ENCODE results near the gene SLC7A4.

The SLC7A4 gene

GRCh38 chr22:21028277-21029251, 3.8 kb downstream of the SLC7A4 start:
- DNase-seq, result no peak
- peaks cover 22% of the 10 kb centered on the region for H3K27me3 ChIP-seq (replicated peaks)
- no peaks in the 10 kb centered on the region for H3K36me3 ChIP-seq (replicated peaks)
- H3K27ac ChIP-seq, result no peak overlapping the region
- no peak for TF ChIP-seq CTCF (IDR thresholded peaks at IDR 0.05; ENCODE audit: low read depth, low read length, missing control alignments)
- in situ Hi-C loops (cut with HindIII; ENCODE audit: low pct_ligation_motif_present, low sequenced_read_pairs), result no loop called here
- H3K4me3 ChIP-seq (ENCODE audit: low read depth, low read length), result no peak overlapping the region

- H3K27ac ChIP-seq, result no peak overlapping the region
- H3K36me3 ChIP-seq (replicated peaks), result no peaks in the 10 kb centered on the region
- TF ChIP-seq CTCF (IDR thresholded peaks at IDR 0.05; ENCODE audit: low read depth, low read length, missing control alignments), result no peak
- in situ Hi-C loops (cut with HindIII; ENCODE audit: low pct_ligation_motif_present, low sequenced_read_pairs), result no loop called here
- no peak overlapping the region for H3K4me3 ChIP-seq (ENCODE audit: low read depth, low read length)
- peak; percentile 22 for DNase-seq
- H3K27me3 ChIP-seq (replicated peaks), result peaks cover 18% of the 10 kb centered on the region
Measured at GRCh38 chr22:21026783-21027692, 5.3 kb downstream of the SLC7A4 start.

GRCh38 chr22:21025763-21026755, 6.3 kb downstream of the SLC7A4 start:
- in situ Hi-C loops (cut with HindIII; ENCODE audit: low pct_ligation_motif_present, low sequenced_read_pairs), result no loop called here
- Histone ChIP-seq H3K36me3 (replicated peaks) (no peaks in the 10 kb centered on the region), H3K27ac (no peak overlapping the region), H3K4me3 (ENCODE audit: low read depth, low read length) (no peak overlapping the region), H3K27me3 (replicated peaks) (peaks cover 8% of the 10 kb centered on the region)
- DNase-seq, result no peak
- no peak for TF ChIP-seq CTCF (IDR thresholded peaks at IDR 0.05; ENCODE audit: low read depth, low read length, missing control alignments)

- DNase-seq, result no peak
- Histone ChIP-seq H3K36me3 (replicated peaks) (no peaks in the 10 kb centered on the region), H3K27ac (no peak overlapping the region), H3K27me3 (replicated peaks) (peaks cover 3% of the 10 kb centered on the region), H3K4me3 (ENCODE audit: low read depth, low read length) (no peak overlapping the region)
- in situ Hi-C loops (cut with HindIII; ENCODE audit: low pct_ligation_motif_present, low sequenced_read_pairs), result no loop called here
- TF ChIP-seq CTCF (IDR thresholded peaks at IDR 0.05; ENCODE audit: low read depth, low read length, missing control alignments), result no peak
Measured at GRCh38 chr22:21025266-21025665, 7.1 kb downstream of the SLC7A4 start.

GRCh38 chr22:21022955-21023614, 9.3 kb downstream of the SLC7A4 start:
- Histone ChIP-seq H3K27ac (no peak overlapping the region), H3K4me3 (ENCODE audit: low read depth, low read length) (no peak overlapping the region), H3K36me3 (replicated peaks) (no peaks in the 10 kb centered on the region), H3K27me3 (replicated peaks) (no peaks in the 10 kb centered on the region)
- in situ Hi-C loops (cut with HindIII; ENCODE audit: low pct_ligation_motif_present, low sequenced_read_pairs), result no loop called here
- TF ChIP-seq CTCF (IDR thresholded peaks at IDR 0.05; ENCODE audit: low read depth, low read length, missing control alignments), result peak; percentile 11
- DNase-seq, result no peak

Measured in brain microvascular endothelial cell (primary cell).